GM12874 (cell line): ENCODE data around the gene UVRAG.

Source experiments
- TF ChIP-seq, protein P1 (sequence below): IDR thresholded peaks from 2 replicates; pipeline ENCODE4 v1.5.1; 2011; ENCODE audit warnings: low read depth, mild to moderate bottlenecking, control low read depth, low read length, moderate library complexity; ENCODE audit not compliant: insufficient read depth

UVRAG gene

DNA sequence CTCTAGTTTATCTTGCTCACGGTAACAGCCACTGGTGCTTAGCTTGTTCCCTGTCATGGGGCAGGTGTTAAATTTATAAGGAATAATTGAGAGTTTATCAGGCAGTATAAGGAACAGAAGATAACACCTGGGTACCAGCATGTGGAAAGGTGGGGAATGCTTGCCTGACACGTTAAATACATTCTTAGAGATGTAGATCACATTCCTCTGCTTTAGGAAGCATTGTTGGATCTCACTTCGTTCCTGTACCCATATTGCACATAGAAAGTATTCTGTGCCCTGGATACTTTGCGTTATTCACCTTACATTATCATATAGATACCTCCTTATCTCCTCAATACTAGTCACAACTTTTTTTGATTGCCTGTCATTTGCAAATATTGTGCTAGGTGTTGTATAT is 114.7 kb downstream of the UVRAG start:
- TF ChIP-seq, protein P1, sequence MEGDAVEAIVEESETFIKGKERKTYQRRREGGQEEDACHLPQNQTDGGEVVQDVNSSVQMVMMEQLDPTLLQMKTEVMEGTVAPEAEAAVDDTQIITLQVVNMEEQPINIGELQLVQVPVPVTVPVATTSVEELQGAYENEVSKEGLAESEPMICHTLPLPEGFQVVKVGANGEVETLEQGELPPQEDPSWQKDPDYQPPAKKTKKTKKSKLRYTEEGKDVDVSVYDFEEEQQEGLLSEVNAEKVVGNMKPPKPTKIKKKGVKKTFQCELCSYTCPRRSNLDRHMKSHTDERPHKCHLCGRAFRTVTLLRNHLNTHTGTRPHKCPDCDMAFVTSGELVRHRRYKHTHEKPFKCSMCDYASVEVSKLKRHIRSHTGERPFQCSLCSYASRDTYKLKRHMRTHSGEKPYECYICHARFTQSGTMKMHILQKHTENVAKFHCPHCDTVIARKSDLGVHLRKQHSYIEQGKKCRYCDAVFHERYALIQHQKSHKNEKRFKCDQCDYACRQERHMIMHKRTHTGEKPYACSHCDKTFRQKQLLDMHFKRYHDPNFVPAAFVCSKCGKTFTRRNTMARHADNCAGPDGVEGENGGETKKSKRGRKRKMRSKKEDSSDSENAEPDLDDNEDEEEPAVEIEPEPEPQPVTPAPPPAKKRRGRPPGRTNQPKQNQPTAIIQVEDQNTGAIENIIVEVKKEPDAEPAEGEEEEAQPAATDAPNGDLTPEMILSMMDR, result no peak

- TF ChIP-seq, protein P1, result no peak
Measured at GRCh38 chr11:75930534-75930933, 115.5 kb downstream of the UVRAG start.

DNA sequence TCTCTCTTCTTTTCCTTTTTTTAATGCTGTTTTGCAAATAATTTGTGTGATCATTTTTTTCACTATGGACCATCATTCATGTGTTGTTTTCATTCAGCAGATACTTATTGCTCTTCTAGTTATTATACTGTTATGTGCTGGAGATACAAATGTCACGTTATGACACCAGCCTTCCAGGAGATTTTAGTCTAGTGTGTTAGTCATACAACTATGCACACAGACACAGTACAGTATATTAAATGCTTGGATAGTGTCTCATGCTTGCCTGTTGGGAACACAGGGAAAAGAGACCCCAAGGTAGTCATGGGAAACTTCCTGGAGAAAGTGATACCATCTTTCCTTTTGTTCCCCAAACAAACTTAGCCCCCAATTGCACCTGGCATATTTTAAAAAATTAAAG is 116.1 kb downstream of the UVRAG start:
- TF ChIP-seq, protein P1, result no peak

DNA sequence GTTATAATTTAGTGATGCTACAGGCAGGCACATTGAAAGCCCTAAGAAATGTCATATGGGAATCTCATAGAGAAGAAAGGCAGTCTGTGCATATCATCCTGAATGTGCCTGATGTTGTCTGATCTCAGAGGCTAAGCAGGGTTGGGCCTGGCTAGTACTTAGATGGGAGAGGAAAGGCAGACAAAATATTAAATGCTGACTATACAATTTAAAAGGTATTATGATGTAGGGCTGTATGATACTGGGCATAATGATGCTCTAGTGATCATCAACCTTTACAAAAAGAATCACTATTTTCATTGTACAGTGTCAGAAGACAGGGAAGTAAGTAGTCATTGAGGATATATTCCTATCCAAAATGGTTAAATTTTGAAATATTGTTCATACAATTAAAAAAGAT is 119.8 kb downstream of the UVRAG start:
- TF ChIP-seq, protein P1, result no peak

DNA sequence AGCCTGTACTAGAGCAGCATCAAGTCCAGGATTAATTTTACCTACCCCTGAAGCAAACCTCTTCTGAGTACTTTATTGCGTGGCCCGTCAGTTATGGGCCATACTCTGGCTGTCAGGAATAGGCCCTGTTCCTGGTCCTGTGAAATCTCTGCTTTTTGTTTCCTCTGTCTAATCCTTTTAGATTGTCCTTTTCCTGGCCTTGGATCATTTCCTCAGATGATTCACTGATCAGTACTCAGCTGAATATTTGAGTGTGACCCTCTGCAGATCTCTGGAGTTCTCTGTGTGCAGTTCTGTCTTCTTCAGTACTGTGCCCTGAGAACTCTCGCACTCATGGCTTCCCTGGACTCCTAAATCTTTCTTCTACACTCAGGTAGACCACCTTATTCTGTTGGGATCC is 123.5 kb downstream of the UVRAG start:
- TF ChIP-seq, protein P1, result no peak

GRCh38 chr11:75939516-75939915 is 124.5 kb downstream of the UVRAG start:
- TF ChIP-seq, protein P1, result no peak

GRCh38 chr11:75939992-75940391 is 125.0 kb downstream of the UVRAG start:
- TF ChIP-seq, protein P1, result no peak

GRCh38 chr11:75940911-75941310 is 125.9 kb downstream of the UVRAG start:
- TF ChIP-seq, protein P1, result no peak
